ENCODE results near the gene CCR2. TPM values are rescaled to one million over a fixed set of nuclear protein-coding genes. Genes with fewer than 3 reads are reported as not detected.
"Not testable (repeated sequence)": the region's sequence is repeated elsewhere in the genome, so short reads cannot be mapped to it uniquely, and the experiment has no call there.

Gene CCR2
- total and polyA plus RNA-seq, 4 donors, result 1.7 to 21.2 (median 8.4) TPM

DNA sequence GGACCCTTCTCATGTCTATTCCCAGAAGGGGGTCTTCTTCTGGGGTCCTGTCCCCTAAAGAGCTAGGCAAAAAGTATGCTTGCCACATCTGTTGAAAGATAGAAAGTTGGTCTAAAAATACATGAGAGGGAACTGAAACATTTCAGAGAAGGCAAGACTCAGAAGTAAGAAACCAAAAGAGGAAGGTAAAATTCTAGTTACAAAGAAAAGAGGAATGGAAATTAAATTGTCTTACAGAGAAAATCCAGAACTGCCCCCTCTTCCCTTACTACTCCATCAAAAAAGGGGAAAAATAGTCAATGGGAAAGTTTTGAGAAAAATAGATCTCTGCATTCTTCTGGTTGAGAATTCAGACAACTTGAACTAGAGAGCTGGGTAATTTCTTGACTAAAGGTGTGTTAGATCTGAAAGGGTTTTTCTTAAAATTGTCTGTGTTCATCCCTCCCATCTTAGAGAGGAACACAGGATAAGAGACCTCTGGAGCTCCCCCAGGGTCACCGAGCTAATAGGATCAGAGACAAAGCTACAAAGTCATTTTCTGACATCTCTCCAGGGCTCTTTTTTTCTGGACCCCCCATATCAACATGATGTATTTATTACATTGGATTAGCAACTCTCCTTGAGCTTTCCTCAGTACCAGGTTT, 32.3 kb upstream of the CCR2 start:
- Histone ChIP-seq H3K4me3 (no peak overlapping the region), H3K27ac (ENCODE audit: low read depth in 1 of 2, low read length in 1 of 2) (no peak overlapping the region), H3K9me3 (ENCODE audit: control insufficient read depth in 4 of 4, insufficient read depth in 3 of 4, low read length in 3 of 4) (peaks cover 0 to 3% (median 0%) of the 10 kb centered on the region in 4 donors), H3K4me1 (ENCODE audit: control insufficient read depth in 5 of 5, insufficient read depth in 5 of 5, low read length in 5 of 5) (no peaks in the 10 kb centered on the region), H3K9ac (ENCODE audit: insufficient read depth in 1 of 2, low read length in 2 of 2) (no peak overlapping the region), H3K36me3 (ENCODE audit: control insufficient read depth in 4 of 4, insufficient read depth in 4 of 4, low read length in 4 of 4) (no peaks in the 10 kb centered on the region), H3K27me3 (ENCODE audit: control insufficient read depth in 3 of 3, insufficient read depth in 3 of 3, low read length in 2 of 3) (peaks cover 0 to 9% (median 0%) of the 10 kb centered on the region in 3 donors)
- ATAC-seq (ENCODE audit: insufficient read depth, low FRiP score) (no peak), DNase-seq (no peak)
- TF ChIP-seq CTCF (IDR thresholded peaks at IDR 0.05; ENCODE audit: control extremely low read depth, extremely low read depth), result no peak
- WGBS, 2 donors, result 76 to 78% methylated on average over 1 of the region's 1 CpG

GRCh38 chr3:46324036-46324435, 29.9 kb upstream of the CCR2 start:
- ATAC-seq (ENCODE audit: insufficient read depth, low FRiP score), result no peak
- no peak overlapping the region for H3K4me3 ChIP-seq
- H3K9me3 ChIP-seq (ENCODE audit: control insufficient read depth in 4 of 4, insufficient read depth in 3 of 4, low read length in 3 of 4), result peaks cover 0 to 6% (median 0%) of the 10 kb centered on the region in 4 donors
- H3K9ac ChIP-seq (ENCODE audit: insufficient read depth in 1 of 2, low read length in 2 of 2), result no peak overlapping the region
- no peaks in the 10 kb centered on the region for H3K4me1 ChIP-seq (ENCODE audit: control insufficient read depth in 5 of 5, insufficient read depth in 5 of 5, low read length in 5 of 5)
- no peak for DNase-seq
- no peak for TF ChIP-seq CTCF (IDR thresholded peaks at IDR 0.05; ENCODE audit: control extremely low read depth, extremely low read depth)
- no peaks in the 10 kb centered on the region for H3K36me3 ChIP-seq (ENCODE audit: control insufficient read depth in 4 of 4, insufficient read depth in 4 of 4, low read length in 4 of 4)
- 70 to 77% methylated on average over 2 of the region's 2 CpGs for WGBS, 2 donors
- H3K27me3 ChIP-seq (ENCODE audit: control insufficient read depth in 3 of 3, insufficient read depth in 3 of 3, low read length in 2 of 3), result peaks cover 0 to 9% (median 0%) of the 10 kb centered on the region in 3 donors
- no peak overlapping the region for H3K27ac ChIP-seq (ENCODE audit: low read depth in 1 of 2, low read length in 1 of 2)

DNA sequence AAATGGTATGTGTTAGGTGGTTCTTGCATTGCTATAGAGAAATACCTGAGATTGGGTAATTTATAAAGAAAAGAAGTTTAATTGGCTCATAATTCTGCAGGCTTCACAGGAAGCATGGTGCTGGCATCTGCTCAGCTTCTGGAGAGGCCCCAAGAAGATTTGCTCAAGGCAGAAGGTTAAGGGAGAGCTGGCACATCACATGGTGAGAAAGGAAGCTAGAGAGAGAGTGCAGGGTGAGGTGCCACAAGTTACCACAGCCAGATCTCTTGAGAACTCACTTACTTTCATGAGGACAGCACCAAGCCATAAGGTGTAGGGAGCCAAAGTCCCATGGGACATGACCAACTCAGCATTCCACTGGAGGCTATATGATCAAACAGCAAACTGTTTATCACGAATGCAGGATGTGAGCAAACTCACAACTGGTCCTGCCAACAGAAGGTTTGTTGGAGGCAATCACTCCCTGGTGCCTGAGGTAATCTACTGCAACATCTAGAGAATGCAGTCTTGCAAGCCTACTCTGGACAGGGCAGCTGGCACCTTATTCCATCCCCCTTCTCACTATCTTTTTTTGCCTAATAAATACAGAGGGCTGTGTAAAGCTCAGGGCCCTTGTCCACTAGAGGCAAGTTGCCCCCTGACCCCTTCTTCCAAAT, 28.1 kb upstream of the CCR2 start:
- DNase-seq (no peak), ATAC-seq (ENCODE audit: insufficient read depth, low FRiP score) (no peak)
- Histone ChIP-seq H3K36me3 (ENCODE audit: control insufficient read depth in 4 of 4, insufficient read depth in 4 of 4, low read length in 4 of 4) (no peaks in the 10 kb centered on the region), H3K4me1 (ENCODE audit: control insufficient read depth in 5 of 5, insufficient read depth in 5 of 5, low read length in 5 of 5) (no peaks in the 10 kb centered on the region), H3K27ac (ENCODE audit: low read depth in 1 of 2, low read length in 1 of 2) (no peak overlapping the region), H3K4me3 (no peak overlapping the region), H3K9me3 (ENCODE audit: control insufficient read depth in 4 of 4, insufficient read depth in 3 of 4, low read length in 3 of 4) (peaks cover 0 to 6% (median 0%) of the 10 kb centered on the region in 4 donors), H3K27me3 (ENCODE audit: control insufficient read depth in 3 of 3, insufficient read depth in 3 of 3, low read length in 2 of 3) (peaks cover 0 to 9% (median 0%) of the 10 kb centered on the region in 3 donors), H3K9ac (ENCODE audit: insufficient read depth in 1 of 2, low read length in 2 of 2) (no peak overlapping the region)
- no peak for TF ChIP-seq CTCF (IDR thresholded peaks at IDR 0.05; ENCODE audit: control extremely low read depth, extremely low read depth)
- 78 to 84% methylated on average over 1 of the region's 1 CpG for WGBS, 2 donors

- not testable (repeated sequence) for H3K9me3 ChIP-seq (ENCODE audit: control insufficient read depth in 4 of 4, insufficient read depth in 3 of 4, low read length in 3 of 4); H3K27me3 ChIP-seq (ENCODE audit: control insufficient read depth in 3 of 3, insufficient read depth in 3 of 3, low read length in 2 of 3); DNase-seq; ATAC-seq (ENCODE audit: insufficient read depth, low FRiP score); H3K27ac ChIP-seq (ENCODE audit: low read depth in 1 of 2, low read length in 1 of 2); H3K36me3 ChIP-seq (ENCODE audit: control insufficient read depth in 4 of 4, insufficient read depth in 4 of 4, low read length in 4 of 4); H3K4me1 ChIP-seq (ENCODE audit: control insufficient read depth in 5 of 5, insufficient read depth in 5 of 5, low read length in 5 of 5); H3K4me3 ChIP-seq; H3K9ac ChIP-seq (ENCODE audit: insufficient read depth in 1 of 2, low read length in 2 of 2)
- WGBS, 2 donors, result 95 to 97% methylated on average over 3 of the region's 3 CpGs
These were observed 23.2 kb upstream of the CCR2 start for GRCh38 chr3:46330676-46331075.

Data from lung (tissue), 12 donors.